ENCODE data around the gene STARD10.

Gene STARD10

GRCh38 chr11:72710278-72710677 is 83.6 kb downstream of the STARD10 start:
- Histone ChIP-seq H2AFZ (ENCODE audit: low read depth) (no peak overlapping the region), H3K4me2 (no peak overlapping the region), H3K9ac (no peak overlapping the region), H4K20me1 (ENCODE audit: insufficient read depth) (no peaks in the 10 kb centered on the region), H3K27ac (no peak overlapping the region), H3K4me1 (ENCODE audit: low read depth, poor library complexity, severe bottlenecking) (no peaks in the 10 kb centered on the region), H3K4me3 (IDR thresholded peaks at IDR 0.05; ENCODE audit: insufficient read depth, low read depth, low read length) (no peak overlapping the region), H3K79me2 (ENCODE audit: insufficient read depth, low read depth) (no peaks in the 10 kb centered on the region), H3K27me3 (ENCODE audit: insufficient read depth, low read depth) (no peaks in the 10 kb centered on the region), H3K36me3 (ENCODE audit: insufficient read depth) (no peaks in the 10 kb centered on the region)
- TF ChIP-seq CTCF (conservative IDR thresholded peaks at IDR 0.05; ENCODE audit: low read depth, low read length), result no peak

GRCh38 chr11:72709478-72710238 is 84.2 kb downstream of the STARD10 start:
- no peaks in the 10 kb centered on the region for H3K4me1 ChIP-seq (ENCODE audit: low read depth, poor library complexity, severe bottlenecking)
- no peak overlapping the region for H3K9ac ChIP-seq
- no peak overlapping the region for H3K4me2 ChIP-seq
- H3K27me3 ChIP-seq (ENCODE audit: insufficient read depth, low read depth), result no peaks in the 10 kb centered on the region
- no peaks in the 10 kb centered on the region for H4K20me1 ChIP-seq (ENCODE audit: insufficient read depth)
- H3K27ac ChIP-seq, result no peak overlapping the region
- H2AFZ ChIP-seq (ENCODE audit: low read depth), result no peak overlapping the region
- H3K36me3 ChIP-seq (ENCODE audit: insufficient read depth), result no peaks in the 10 kb centered on the region
- no peak for TF ChIP-seq CTCF (conservative IDR thresholded peaks at IDR 0.05; ENCODE audit: low read depth, low read length)
- no peak overlapping the region for H3K4me3 ChIP-seq (IDR thresholded peaks at IDR 0.05; ENCODE audit: insufficient read depth, low read depth, low read length)
- no peaks in the 10 kb centered on the region for H3K79me2 ChIP-seq (ENCODE audit: insufficient read depth, low read depth)

GRCh38 chr11:72707032-72707431 is 86.8 kb downstream of the STARD10 start:
- H3K36me3 ChIP-seq (ENCODE audit: insufficient read depth), result no peaks in the 10 kb centered on the region
- no peak for TF ChIP-seq CTCF (conservative IDR thresholded peaks at IDR 0.05; ENCODE audit: low read depth, low read length)

GRCh38 chr11:72706579-72706978 is 87.3 kb downstream of the STARD10 start:
- Histone ChIP-seq H3K27ac (no peak overlapping the region), H3K4me1 (ENCODE audit: low read depth, poor library complexity, severe bottlenecking) (no peaks in the 10 kb centered on the region)
- TF ChIP-seq CTCF (conservative IDR thresholded peaks at IDR 0.05; ENCODE audit: low read depth, low read length), result no peak

More at GRCh38 chr11:72707032-72707431, 86.8 kb downstream of the STARD10 start:
- H4K20me1 ChIP-seq (ENCODE audit: insufficient read depth), result no peaks in the 10 kb centered on the region
- no peaks in the 10 kb centered on the region for H3K79me2 ChIP-seq (ENCODE audit: insufficient read depth, low read depth)
- H3K9ac ChIP-seq, result no peak overlapping the region
- H3K4me2 ChIP-seq, result no peak overlapping the region
- no peak overlapping the region for H3K4me3 ChIP-seq (IDR thresholded peaks at IDR 0.05; ENCODE audit: insufficient read depth, low read depth, low read length)
- H3K27me3 ChIP-seq (ENCODE audit: insufficient read depth, low read depth), result no peaks in the 10 kb centered on the region
- no peaks in the 10 kb centered on the region for H3K4me1 ChIP-seq (ENCODE audit: low read depth, poor library complexity, severe bottlenecking)
- H3K27ac ChIP-seq, result no peak overlapping the region
- H2AFZ ChIP-seq (ENCODE audit: low read depth), result no peak overlapping the region

More at GRCh38 chr11:72706579-72706978, 87.3 kb downstream of the STARD10 start:
- H4K20me1 ChIP-seq (ENCODE audit: insufficient read depth), result no peaks in the 10 kb centered on the region
- no peak overlapping the region for H2AFZ ChIP-seq (ENCODE audit: low read depth)
- no peak overlapping the region for H3K9ac ChIP-seq
- H3K27me3 ChIP-seq (ENCODE audit: insufficient read depth, low read depth), result no peaks in the 10 kb centered on the region
- H3K79me2 ChIP-seq (ENCODE audit: insufficient read depth, low read depth), result no peaks in the 10 kb centered on the region
- H3K36me3 ChIP-seq (ENCODE audit: insufficient read depth), result no peaks in the 10 kb centered on the region
- no peak overlapping the region for H3K4me3 ChIP-seq (IDR thresholded peaks at IDR 0.05; ENCODE audit: insufficient read depth, low read depth, low read length)
- H3K4me2 ChIP-seq, result no peak overlapping the region
